Measurements from ENCODE around the gene RBM18.

RBM18 gene

DNA sequence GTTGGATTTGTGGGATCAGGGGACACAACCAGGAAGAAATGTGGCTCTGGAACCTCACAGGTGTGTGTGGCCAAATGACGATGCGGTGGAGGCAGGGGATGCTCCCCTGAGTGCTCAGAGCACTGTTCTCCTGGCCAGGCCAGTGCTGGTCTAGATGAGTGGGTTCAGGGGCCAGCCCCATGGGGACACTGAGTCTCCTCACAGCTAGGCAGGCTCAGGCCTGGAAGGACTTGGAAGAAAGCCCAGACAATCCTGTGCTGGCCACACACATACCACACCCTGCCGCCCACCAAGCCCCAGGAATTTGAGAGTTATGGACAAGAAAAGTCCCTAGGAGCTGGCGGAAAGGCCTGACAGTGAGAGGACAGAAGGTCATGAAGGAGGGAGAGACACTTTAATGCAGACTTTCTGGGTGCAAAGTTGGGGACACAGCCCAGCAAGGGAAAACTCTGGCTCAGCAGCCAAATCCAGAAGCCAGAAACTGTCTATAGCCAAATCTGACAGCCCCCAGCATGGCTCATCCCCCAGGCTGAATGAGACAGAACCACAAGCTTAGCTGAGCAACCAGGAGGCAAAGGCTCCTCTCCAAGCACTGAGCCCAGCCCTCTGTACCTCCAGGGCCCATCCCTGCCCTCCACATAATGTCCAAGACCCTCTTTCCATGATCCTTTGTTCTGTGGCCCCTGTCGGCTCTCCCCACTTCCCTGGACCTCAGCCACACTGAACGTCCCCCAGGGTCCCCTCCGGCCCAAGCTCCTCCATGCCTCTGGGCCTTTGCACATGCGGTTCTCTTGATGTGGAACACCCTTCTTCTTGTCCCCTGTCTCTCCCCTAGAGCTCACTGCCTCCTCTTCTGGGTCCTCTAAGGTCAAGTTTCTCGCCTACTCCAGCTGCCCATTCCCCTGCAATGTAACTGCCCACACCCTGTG is 58.3 kb downstream of the RBM18 start:
- H3K4me3 ChIP-seq (ENCODE audit: low read depth, low read length), result no peak overlapping the region
- DNase-seq (ENCODE audit: low read depth), result no peak
- TF ChIP-seq, protein P1, sequence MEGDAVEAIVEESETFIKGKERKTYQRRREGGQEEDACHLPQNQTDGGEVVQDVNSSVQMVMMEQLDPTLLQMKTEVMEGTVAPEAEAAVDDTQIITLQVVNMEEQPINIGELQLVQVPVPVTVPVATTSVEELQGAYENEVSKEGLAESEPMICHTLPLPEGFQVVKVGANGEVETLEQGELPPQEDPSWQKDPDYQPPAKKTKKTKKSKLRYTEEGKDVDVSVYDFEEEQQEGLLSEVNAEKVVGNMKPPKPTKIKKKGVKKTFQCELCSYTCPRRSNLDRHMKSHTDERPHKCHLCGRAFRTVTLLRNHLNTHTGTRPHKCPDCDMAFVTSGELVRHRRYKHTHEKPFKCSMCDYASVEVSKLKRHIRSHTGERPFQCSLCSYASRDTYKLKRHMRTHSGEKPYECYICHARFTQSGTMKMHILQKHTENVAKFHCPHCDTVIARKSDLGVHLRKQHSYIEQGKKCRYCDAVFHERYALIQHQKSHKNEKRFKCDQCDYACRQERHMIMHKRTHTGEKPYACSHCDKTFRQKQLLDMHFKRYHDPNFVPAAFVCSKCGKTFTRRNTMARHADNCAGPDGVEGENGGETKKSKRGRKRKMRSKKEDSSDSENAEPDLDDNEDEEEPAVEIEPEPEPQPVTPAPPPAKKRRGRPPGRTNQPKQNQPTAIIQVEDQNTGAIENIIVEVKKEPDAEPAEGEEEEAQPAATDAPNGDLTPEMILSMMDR (IDR thresholded peaks at IDR 0.05; ENCODE audit: control insufficient read depth, extremely low read depth, insufficient read depth), result no peak

DNA sequence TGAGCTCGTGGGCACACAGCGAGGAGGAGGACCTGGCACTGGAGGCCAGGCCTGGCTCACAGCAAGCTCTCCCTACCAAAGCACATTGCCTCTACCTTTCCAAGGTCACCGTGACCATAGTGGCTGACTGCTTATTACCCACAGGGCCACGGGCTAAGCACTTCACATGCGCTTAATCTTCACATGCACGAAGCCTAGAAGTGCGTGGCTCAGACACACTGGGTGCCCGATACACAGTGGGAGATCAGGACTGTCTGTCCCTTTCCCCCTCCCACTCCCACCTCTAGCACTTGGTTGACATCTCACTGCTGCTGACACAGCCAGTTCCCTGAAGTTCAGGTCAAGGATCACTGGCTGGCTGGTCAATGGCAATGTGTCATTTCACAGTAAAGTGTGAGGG is 59.5 kb downstream of the RBM18 start:
- H3K4me3 ChIP-seq (ENCODE audit: low read depth, low read length), result no peak overlapping the region
- no peak for DNase-seq (ENCODE audit: low read depth)
- TF ChIP-seq, protein P1 (IDR thresholded peaks at IDR 0.05; ENCODE audit: control insufficient read depth, extremely low read depth, insufficient read depth), result no peak

DNA sequence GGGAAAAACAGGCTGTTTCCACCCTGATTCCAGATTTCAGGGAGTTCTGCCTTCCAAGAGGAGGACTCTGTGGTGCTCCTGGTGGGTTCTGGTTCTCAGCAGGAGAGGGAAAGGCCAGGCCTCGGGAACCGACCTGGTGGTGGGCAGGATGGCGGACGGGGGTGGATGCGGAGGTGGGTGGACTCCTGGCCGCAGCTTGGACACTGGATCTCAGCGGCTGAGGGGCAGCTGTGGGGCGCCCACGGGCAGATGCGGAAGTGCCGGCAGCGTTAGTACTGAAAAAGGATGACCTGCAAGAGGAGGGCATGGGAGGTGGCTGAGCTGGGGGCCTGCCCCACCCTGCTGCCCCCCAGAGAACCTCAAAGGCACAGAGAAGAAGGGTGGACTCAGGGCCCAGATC is 60.1 kb downstream of the RBM18 start:
- no peak for DNase-seq (ENCODE audit: low read depth)
- no peak overlapping the region for H3K4me3 ChIP-seq (ENCODE audit: low read depth, low read length)
- TF ChIP-seq, protein P1 (IDR thresholded peaks at IDR 0.05; ENCODE audit: control insufficient read depth, extremely low read depth, insufficient read depth), result no peak

DNA sequence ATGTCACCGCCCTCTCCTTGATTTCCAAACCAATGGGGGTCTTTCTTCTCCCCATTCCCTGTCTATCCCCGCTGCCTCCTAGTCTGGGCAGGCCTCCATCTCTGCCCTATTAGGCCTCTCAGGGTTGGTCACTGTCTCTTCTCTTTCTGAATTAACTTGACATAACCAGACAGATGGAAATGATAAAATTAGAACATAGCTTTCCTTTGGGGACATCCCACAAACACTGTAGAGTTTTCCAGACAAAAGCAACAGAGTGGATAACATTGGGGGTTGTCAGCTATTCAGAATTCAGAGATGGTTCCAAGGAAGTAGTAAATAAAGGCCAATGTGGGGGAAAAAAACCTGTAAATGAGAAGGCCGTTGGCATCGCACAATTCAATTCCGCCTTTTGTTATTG is 60.6 kb downstream of the RBM18 start:
- no peak overlapping the region for H3K4me3 ChIP-seq (ENCODE audit: low read depth, low read length)
- TF ChIP-seq, protein P1 (IDR thresholded peaks at IDR 0.05; ENCODE audit: control insufficient read depth, extremely low read depth, insufficient read depth), result no peak
- DNase-seq (ENCODE audit: low read depth), result no peak

DNA sequence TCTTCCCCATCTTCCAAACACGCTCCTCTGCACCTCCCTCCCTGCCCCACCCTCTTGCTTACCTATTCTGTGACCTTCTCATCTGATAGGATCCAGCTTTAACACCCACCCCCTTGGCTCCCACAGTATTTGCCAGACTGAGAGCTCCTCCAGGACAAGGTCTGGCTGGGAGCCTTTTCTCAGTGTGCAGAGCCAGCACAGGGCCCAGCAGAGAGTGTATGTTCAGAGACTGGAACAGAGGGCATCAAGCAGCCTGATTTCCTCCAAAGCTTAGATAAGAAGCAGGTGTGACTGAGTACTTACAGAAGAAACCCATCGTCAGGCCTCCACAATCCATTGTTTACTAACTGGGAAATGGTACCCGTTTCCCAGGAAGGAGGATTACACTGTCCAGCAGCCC is 62.5 kb downstream of the RBM18 start:
- H3K4me3 ChIP-seq (ENCODE audit: low read depth, low read length), result no peak overlapping the region
- TF ChIP-seq, protein P1 (IDR thresholded peaks at IDR 0.05; ENCODE audit: control insufficient read depth, extremely low read depth, insufficient read depth), result no peak
- peak; percentile 37 for DNase-seq (ENCODE audit: low read depth)

DNA sequence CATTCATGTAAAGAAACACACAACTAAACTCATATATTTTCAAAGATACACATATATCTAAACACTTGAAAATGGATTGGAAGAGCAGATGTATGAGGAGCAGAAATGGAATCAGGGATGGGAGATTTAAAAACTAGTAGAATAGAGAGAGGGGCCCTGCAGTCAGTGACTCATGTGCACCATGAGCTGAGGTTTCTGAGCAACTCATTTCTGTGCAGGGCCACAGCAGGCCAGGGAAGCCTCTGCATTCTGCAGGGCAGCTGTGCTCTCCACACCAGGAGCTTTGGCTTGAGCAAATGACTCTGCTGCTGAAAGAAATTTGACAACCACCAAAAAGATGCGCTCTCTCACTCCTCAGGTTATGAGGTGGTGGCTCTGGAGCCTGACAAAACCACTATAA is 63.0 kb downstream of the RBM18 start:
- TF ChIP-seq, protein P1 (IDR thresholded peaks at IDR 0.05; ENCODE audit: control insufficient read depth, extremely low read depth, insufficient read depth), result no peak
- H3K4me3 ChIP-seq (ENCODE audit: low read depth, low read length), result no peak overlapping the region
- no peak for DNase-seq (ENCODE audit: low read depth)
